GM21529 (cell line): ENCODE measurements around the gene ARID5B.
"Not testable (repeated sequence)": the region's sequence is repeated elsewhere in the genome, so short reads cannot be mapped to it uniquely, and the experiment has no call there.

Source experiments
- ATAC-seq: cut with Tn5 transposase; IDR thresholded peaks from one replicate; pipeline ENCODE4 v1.9.1; 2021; ENCODE audit not compliant: unreplicated experiment

ARID5B gene

GRCh38 chr10:61964059-61964709, 62.7 kb downstream of the ARID5B start:
- no peak for ATAC-seq

DNA sequence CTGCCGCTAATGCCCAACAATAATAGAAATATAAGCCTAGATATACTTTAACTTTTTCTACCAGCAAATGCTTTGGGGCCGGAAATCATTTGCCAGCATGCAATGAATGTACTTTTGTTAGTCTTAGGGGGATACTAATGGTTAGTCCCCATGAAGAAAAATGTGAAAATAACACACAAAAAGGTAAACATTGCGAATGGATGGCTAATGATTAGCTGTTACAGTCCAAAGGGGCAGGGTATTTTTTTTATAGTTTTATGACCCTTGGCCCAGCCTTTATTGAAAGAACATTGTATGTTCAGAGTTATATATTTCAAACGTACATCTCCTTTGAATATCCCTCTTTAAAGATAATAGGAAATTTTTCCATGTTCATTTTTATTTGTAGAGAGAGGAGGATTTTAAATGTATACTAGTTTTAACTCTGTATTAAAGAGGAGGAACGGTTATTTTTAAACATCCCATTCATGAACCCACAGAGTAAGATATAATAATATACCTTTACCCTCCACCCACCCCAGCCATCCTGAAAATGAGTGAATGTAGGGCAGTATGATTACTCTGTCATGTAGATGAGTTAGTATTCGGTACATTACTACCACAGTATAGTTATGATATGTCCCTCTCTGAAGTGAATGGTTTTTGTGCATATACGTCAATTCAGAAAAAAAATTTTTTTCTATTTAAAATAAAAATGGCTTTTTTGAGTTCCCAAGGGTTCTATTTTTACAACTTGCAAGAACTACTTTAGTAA, 63.6 kb downstream of the ARID5B start:
- no peak for ATAC-seq

DNA sequence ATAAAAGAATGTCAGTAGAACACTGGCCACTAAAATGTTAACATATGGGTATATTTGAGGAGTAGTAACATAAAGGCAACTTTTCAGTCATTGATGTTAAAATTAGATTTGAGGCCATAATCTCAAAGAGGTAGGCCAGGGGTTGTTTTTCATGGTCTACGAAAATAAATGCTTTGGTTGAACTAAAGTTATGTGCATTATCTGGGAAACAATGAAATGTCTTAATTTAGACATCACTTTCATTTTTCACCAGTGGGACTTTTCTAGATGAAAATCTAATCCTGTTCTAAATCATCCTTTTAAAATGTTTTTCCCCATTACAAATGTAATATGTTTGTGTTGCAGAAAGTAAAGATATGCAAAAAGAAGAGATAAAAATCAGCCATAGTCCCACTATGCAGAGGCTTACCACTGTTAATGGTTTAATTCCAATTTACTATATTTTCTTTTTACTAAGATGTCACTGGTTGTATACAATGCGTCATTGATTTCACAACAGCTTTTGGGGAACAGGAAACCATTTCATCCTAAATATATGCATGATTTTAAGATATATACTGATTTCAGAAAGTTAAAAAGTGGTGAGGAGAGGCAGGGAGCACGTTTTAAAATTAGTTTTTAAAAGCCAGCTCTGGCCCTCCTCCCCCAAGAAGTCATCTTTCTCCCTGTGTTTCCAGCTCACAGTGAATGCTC, 64.3 kb downstream of the ARID5B start:
- no peak for ATAC-seq

DNA sequence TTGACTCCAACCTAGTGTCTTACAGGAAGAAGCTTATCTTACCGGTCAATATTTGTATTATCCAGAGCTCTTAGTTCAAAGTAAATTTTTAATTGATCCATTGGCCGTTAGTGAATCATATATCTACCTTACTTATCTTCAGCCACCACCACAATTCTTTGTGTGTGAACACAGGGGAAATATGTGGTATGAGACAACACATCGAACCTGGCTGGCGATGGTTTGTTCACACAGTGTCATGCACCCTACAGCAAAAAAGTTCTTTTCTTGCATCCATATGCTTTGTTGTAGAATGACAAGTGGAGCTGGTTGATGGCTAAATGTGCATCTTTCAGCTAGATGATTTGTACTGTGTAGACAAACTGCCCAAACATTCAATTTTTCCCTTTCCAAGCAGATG, 65.8 kb downstream of the ARID5B start:
- no peak for ATAC-seq

DNA sequence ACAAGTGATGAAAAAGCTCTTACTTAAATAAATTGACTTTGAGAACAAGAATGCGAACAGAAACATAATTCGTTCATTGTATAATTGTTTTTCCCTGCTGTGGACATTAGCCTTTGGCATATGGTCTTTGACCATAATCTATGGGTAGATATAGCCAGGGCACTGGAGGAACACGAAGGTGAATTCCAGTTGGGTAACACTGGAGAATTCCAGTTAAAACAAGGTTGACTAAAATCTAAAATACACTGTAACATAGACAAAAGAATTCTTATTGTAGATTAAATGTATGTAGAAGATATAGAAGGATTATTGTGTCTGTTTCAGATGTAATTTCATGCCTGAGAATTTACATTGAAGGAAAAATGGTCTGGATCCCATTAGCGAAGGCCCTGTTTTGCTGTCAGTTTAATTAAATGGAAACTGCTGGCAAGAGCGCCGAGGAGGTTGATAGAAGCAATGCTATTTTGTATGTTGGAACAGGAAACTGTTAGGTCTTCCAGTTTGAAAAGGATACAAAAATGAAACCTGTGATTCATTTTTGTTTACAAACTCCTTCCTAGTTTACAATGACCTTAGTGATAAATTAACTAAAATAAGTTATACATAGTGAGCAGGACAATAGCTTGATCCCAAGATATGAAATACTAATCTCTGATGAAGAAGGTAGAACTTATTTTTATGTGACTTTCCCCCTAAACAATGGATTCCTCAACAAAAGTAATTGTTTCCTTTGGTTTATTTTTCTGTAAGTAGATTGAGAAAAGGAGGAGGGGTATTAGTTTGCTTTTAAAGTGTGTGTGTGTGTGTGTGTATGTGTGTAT, 68.9 kb downstream of the ARID5B start:
- no peak for ATAC-seq

DNA sequence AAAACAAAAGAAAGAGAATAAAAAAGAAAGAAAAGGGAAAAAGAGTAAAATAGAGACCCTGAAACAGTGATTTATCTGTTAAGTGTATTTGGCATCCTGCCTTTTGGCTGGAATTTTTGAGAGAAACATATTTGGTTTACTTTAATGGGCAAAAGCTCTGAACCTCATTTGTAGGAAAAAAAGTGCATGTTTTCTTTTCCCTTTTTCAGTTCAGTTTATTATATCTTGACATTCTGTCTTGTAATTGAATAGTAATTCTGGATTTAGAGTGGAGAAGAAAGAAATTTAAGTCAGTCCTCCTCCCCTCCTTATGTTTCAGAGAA, 69.5 kb downstream of the ARID5B start:
- no peak for ATAC-seq

DNA sequence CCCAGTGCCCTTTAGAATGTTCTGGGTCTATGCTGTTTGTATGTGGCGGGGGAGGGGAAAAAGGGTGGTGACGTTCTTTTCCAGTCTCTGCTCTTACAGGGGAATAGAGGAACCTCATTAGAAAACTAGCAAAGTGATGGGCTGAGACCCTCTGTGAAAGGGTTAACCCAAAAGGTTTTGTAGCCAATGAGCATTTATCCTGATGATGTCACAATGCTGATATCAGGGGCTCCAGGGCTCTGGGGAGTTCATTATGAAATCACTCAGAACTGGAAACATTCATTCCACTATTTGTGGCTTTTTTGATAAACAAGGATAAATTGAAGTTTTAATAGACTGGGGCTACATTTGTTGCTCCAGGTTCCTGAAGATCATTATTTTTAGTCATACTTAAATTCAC, 71.7 kb downstream of the ARID5B start:
- no peak for ATAC-seq

DNA sequence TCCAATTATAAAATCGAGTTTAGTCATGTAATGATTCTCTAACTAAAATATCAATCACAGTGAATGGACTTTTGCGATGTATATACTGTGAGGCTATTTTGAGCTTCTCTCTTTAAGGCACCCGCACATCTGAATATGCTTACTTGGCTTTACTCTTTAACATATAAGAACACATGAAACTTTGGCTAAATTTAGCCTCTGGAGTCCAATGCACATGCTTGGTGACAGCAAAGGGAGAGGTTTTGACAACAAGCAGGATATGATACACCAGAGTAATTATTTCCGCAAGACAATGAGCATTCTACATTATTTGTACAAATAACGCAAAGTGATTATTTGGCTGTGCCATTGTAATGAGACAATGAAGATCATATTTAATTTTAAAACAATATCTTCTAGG, 72.4 kb downstream of the ARID5B start:
- no peak for ATAC-seq

- ATAC-seq = peak; percentile 19
These were observed 73.3 kb downstream of the ARID5B start for GRCh38 chr10:61974601-61975390.

DNA sequence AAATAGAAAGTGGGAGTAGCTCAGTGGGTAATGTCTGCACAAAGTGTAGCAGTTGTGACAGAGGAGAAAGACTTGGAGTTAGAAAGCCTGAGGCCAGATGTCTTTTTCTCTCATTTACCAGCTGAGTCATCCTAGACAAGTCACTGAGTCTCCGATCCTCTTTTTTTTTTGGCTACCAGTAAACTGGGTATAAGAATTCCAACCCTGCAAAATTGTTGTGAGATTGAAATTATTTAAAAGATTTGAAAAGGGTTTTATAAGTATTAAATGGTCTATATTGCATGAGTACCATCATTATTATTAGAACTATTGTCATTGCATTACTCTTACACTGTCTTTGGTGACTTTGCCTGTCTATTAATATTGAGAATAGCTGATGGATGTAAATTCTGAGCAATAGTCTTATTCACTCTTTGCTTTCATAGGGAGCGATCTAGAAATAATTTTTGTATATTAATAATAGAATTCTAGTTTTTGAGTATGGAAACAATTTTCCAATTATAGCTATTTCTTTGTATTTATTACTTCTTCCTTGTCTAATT, 74.0 kb downstream of the ARID5B start:
- ATAC-seq = peak; percentile 97

DNA sequence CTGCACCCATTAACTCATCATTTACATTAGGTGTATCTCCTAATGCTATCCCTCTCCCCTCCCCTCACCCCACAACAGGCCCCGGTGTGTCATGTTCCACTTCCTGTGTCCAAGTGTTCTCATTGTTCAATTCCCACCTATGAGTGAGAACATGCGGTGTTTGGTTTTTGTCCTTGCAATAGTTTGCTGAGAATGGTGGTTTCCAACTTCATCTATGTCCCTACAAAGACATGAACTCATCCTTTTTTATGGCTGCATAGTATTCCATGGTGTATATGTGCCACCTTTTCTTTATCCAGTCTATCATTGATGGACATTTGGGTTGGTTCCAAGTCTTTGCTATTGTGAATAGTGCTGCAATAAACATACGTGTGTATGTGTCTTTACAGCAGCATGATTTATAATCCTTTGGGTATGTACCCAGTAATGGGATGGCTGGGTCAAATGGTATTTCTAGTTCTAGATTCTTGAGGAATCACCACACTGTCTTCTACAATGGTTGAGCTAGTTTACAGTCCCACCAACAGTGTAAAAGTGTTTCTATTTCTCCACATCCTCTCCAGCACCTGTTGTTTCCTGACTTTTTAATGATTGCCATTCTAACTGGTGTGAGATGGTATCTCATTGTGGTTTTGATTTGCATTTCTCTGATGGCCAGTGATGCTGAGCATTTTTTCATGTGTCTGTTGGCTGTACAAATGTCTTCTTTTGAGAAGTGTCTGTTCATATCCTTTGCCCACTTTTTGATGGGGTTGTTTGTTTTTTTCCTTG, 75.6 kb downstream of the ARID5B start:
- ATAC-seq = not testable (repeated sequence)

DNA sequence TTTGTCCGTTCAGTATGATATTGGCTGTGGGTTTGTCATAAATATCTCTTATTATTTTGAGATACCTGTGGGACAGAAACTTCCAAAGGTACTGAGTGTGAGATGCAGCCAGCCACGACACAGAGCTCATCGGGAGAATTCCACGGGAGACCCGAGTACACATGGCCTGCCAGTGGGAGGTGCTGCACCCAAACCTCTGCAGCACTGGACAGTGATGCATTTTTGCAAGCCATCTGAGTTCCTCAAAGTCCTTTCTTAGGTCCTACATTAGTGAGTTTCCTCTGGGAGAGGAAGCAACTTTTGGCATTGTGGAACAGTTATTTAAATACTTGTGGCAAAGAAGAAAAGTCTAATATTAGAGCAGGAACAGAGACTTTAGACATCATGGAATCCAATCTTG, 77.5 kb downstream of the ARID5B start:
- no peak for ATAC-seq

DNA sequence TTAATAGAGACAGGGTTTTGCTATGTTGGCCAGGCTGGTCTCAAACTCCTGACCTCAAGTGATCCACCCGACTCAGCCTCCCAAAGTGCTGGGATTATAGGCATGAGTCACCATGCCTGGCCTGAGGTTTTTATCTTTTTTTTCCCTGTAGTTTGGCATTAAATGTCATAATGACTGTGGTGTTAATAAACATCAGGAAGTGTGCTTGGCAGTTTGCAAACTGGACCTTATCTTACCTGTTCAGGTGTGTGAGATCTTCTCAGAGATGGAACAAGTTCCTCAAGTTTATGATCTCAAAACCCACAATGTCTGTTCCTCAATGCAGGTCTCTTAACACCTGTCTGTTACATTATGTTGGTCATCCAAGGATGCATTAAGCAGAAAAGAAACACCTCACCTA, 80.0 kb downstream of the ARID5B start:
- no peak for ATAC-seq

DNA sequence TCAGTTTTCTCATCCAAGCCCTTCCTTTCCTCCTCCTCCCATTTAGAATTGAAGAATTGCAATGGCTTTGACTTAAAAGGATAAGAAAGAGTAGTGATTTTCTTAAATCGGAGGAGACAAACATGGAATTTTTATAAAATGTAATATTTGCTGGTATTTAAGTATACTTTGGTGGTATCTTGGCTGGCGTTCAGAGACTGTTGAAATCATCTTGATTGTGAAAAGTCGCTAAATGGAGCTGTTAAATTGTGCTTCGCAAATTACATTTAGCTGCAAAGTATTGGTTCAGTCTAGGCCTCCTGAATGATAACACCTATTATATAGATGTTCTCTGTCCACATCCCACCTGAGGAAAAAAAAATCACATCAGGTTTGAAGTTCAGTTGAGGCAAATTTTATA, 81.8 kb downstream of the ARID5B start:
- no peak for ATAC-seq

- ATAC-seq = no peak
These were observed 83.4 kb downstream of the ARID5B start for GRCh38 chr10:61984803-61985418.

GRCh38 chr10:61985715-61986114, 84.2 kb downstream of the ARID5B start:
- ATAC-seq = no peak

- no peak for ATAC-seq
These were observed 84.9 kb downstream of the ARID5B start for GRCh38 chr10:61986382-61986781.

DNA sequence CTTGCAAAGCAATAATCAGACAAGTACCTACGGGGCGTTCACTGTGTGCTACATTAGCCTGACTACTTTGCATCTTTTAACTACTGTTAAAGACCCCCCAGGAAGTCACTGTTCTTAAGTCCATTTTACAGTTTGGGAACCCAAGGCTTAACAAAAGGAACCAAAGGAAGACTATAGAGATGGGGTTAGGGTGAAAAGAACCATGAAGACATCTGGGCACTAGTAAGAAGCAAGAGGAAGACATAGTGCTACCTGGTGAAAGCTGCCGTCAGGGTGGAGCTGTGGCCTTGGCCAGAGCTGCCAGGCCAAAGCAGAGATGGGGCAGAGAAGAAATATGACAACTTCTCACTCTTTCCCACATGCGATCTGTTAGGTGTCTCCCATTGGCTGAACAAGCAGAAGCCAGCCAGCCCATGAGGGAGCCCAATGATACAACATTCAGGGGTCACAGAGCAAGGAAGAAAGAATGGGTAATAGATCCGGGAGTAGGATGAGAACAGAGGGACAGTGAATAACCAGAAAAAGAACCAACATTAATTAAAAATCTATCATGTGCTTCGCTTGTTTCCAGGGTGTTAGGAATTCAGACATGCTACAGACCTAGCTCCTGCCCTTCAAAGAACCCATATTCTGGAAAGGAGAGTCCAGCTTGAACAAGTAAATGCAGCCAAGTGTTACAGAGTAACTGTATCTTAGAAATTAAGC, 85.4 kb downstream of the ARID5B start:
- ATAC-seq = no peak

- ATAC-seq = peak; percentile 31
These were observed 86.0 kb downstream of the ARID5B start for GRCh38 chr10:61987537-61987936.
